T-cell (primary cell): ENCODE results near the gene ZNF628. TPM values are rescaled to one million over a fixed set of nuclear protein-coding genes. Genes with fewer than 3 reads are reported as not detected.

Experiments
- ATAC-seq, 4 experiments: fragments of 200-7000 bp in 3 of 4; fragments of 150-1000 bp in 1 of 4; cut with Tn5 transposase; replicated peaks in 1 of 4; 1 replicate in 3 of 4; 2 replicates in 1 of 4; pipeline ENCODE4 v1.10.0; 2021; ENCODE audit warnings: moderate library complexity in 3 of 4, mild to moderate bottlenecking in 2 of 4, moderate number of reproducible peaks in 1 of 4
- CTCF ChIA-PET, 2 donors: fragments of 300-600 bp; sonication (Branson Sonifier 250); formaldehyde crosslinking; loops; one replicate each; lab custom pipeline; 2022; ENCODE audit warnings: antibody characterized with exemption in 2 of 2; lab: Charles Lee
- POLR2A ChIA-PET, 2 donors: fragments of 300-600 bp; sonication (Branson Sonifier 250); formaldehyde crosslinking; loops; one replicate each; lab custom pipeline; 2022; ENCODE audit warnings: antibody characterized with exemption in 2 of 2; lab: Charles Lee
- DNase-seq, 35 experiments: peaks; one replicate each; pipeline versions ENCODE4 v3.0.0 to v3.0.0-alpha.2; 2013 to 2023
- H3K27ac ChIP-seq: one replicate; pipeline ENCODE4 v1.5.1; 2013; ENCODE audit warnings: low read length
- H3K27me3 ChIP-seq, 2 experiments: replicated peaks in 1 of 2; 1 replicate in 1 of 2; 2 replicates in 1 of 2; pipeline versions ENCODE4 v1.6.1 to v1.7.0; 2013; ENCODE audit warnings: low read length in 1 of 2, mixed read lengths in 1 of 2; ENCODE audit not compliant: control insufficient read depth in 2 of 2, insufficient read depth in 2 of 2; ENCODE audit errors: extremely low read depth in 1 of 2
- H3K36me3 ChIP-seq, 2 donors: 1 replicate in 1 of 2; 2 replicates in 1 of 2; pipeline versions ENCODE4 v1.6.1 to v1.7.0; 2013; ENCODE audit warnings: low read length in 1 of 2; ENCODE audit not compliant: control insufficient read depth in 2 of 2, insufficient read depth in 1 of 2; ENCODE audit errors: extremely low read depth in 1 of 2
- H3K4me1 ChIP-seq, 2 experiments: 1 replicate in 1 of 2; 2 replicates in 1 of 2; pipeline versions ENCODE4 v1.6.1 to v1.7.0; 2013; ENCODE audit warnings: low read length in 2 of 2, mixed read lengths in 1 of 2; ENCODE audit not compliant: insufficient read depth in 2 of 2, control insufficient read depth in 1 of 2; ENCODE audit errors: extremely low read depth in 1 of 2
- H3K4me3 ChIP-seq, 2 donors: 1 replicate in 1 of 2; 2 replicates in 1 of 2; pipeline versions ENCODE4 v1.5.1 to v1.7.0; 2013; ENCODE audit warnings: mild to moderate bottlenecking in 2 of 2, low read length in 1 of 2, moderate library complexity in 1 of 2; ENCODE audit not compliant: control insufficient read depth in 1 of 2; ENCODE audit errors: extremely low read depth in 1 of 2
- H3K9me3 ChIP-seq: 2 replicates; pipeline ENCODE4 v1.7.0; 2013
- H3K27ac Mint-ChIP-seq, 2 donors: one replicate each; pipeline ENCODE4 v1.8.0; 2020 to 2021; ENCODE audit warnings: mild to moderate bottlenecking in 2 of 2, mixed read lengths in 2 of 2
- H3K27me3 Mint-ChIP-seq, 2 donors: one replicate each; pipeline ENCODE4 v1.8.0; 2021 to 2022; ENCODE audit warnings: mixed read lengths in 2 of 2
- H3K36me3 Mint-ChIP-seq: one replicate; pipeline ENCODE4 v1.8.0; 2021; ENCODE audit warnings: mixed read lengths
- H3K4me1 Mint-ChIP-seq, 3 donors: one replicate each; pipeline ENCODE4 v1.8.0; 2020 to 2022; ENCODE audit warnings: mixed read lengths in 3 of 3, mild to moderate bottlenecking in 1 of 3
- H3K4me3 Mint-ChIP-seq, 3 donors: one replicate each; pipeline ENCODE4 v1.8.0; 2020 to 2022; ENCODE audit warnings: mild to moderate bottlenecking in 3 of 3, mixed read lengths in 3 of 3, moderate library complexity in 3 of 3
- H3K9me3 Mint-ChIP-seq, 3 donors: one replicate each; pipeline ENCODE4 v1.8.0; 2020 to 2022; ENCODE audit warnings: mixed read lengths in 3 of 3
- WGBS: methylation state at CpG from one replicate; pipeline ENCODE4 v1.1.5; 2013; ENCODE audit warnings: missing lambda C conversion rate; ENCODE audit not compliant: insufficient coverage; 5-methylcytosine and 5-hydroxymethylcytosine counted together
- total RNA-seq, 35 experiments: library from RNA in 6 of 35; stranded (reverse) in 6 of 35; fragments of 120-200 nt in 1 of 35; gene quantifications; one replicate each; pipeline versions ENCODE4 v1.2.1 to v1.2.4 and lab custom pipeline; 2013 to 2026

Gene ZNF628
- total RNA-seq, 5 donors from 2014 or later (not counting 1 experiment from before 2014, with no cell fraction given): 14.2 to 24.1 (median 16.2) TPM

DNA sequence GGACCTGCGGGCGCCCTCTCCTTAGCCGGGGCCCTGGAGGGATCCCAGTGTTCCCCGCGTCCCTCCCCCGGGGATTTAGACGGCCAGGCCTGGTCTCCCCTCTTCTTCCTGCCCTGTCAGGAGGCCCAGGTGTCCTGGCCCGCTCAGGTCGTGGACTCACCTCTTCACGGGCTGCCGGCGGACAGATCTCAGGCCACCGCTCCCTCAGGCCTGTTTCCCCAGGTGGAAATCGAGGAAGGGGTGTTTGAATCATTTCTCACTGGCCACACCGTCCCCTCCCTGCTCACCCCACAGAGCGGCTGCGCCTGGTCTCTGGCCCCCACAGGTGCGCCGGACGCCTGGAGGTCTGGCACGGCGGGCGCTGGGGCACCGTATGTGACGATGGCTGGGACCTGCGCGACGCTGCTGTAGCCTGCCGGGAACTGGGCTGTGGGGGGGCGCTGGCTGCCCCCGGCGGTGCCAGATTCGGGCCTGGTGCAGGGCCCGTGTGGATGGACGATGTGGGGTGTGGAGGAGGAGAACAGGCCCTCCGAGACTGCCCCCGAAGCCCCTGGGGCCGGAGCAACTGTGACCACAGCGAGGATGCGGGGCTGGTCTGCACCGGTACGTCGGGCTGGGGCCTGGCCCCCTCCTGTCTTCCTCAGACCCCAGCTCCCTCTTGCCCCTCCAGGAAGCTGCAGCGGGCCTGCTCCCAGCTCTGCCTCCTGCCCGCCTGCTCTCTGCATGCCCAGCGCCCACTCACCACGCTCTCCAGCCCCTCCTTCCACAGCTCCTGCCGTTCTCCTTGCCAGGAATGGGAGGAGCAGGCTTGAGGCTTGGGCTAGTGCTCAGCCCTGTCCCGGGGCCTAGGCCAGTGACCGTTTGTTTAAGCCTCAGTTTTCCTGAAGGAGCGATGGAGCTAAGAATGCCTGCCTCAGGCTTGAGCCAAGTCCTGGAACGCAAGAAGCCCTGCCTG, 14.3 kb downstream of the ZNF628 start:
- H3K9me3 Mint-ChIP-seq: no peaks in the 10 kb centered on the region
- H3K4me3 ChIP-seq: no peak overlapping the region
- ATAC-seq (no peak), DNase-seq (no peak)
- CTCF ChIA-PET: interaction anchor here in 1 of 2 donors (0.6 kb wide), 1 partner anchor 38 kb away, joined by 4 read pairs; no protein-coding TSS in a partner anchor
- no peaks in the 10 kb centered on the region for H3K9me3 ChIP-seq
- H3K36me3 Mint-ChIP-seq: no peaks in the 10 kb centered on the region
- H3K4me1 ChIP-seq: peaks cover 0 to 4% of the 10 kb centered on the region in 2 experiments
- H3K4me3 Mint-ChIP-seq: no peak overlapping the region
- POLR2A ChIA-PET: interaction anchor here in 1 of 2 donors (0.6 kb wide), 1 partner anchor 86 kb away, joined by 4 read pairs; no protein-coding TSS in a partner anchor
- peaks cover 0 to 49% of the 10 kb centered on the region in 2 experiments for H3K27me3 ChIP-seq
- H3K27me3 Mint-ChIP-seq: peaks cover 4 to 19% of the 10 kb centered on the region in 2 donors
- no peak overlapping the region for H3K27ac Mint-ChIP-seq
- no peaks in the 10 kb centered on the region for H3K36me3 ChIP-seq
- peaks cover 4 to 7% (median 6%) of the 10 kb centered on the region in 3 donors for H3K4me1 Mint-ChIP-seq
- 81% methylated on average over 40 of the region's 52 CpGs for WGBS
- no peak overlapping the region for H3K27ac ChIP-seq

DNA sequence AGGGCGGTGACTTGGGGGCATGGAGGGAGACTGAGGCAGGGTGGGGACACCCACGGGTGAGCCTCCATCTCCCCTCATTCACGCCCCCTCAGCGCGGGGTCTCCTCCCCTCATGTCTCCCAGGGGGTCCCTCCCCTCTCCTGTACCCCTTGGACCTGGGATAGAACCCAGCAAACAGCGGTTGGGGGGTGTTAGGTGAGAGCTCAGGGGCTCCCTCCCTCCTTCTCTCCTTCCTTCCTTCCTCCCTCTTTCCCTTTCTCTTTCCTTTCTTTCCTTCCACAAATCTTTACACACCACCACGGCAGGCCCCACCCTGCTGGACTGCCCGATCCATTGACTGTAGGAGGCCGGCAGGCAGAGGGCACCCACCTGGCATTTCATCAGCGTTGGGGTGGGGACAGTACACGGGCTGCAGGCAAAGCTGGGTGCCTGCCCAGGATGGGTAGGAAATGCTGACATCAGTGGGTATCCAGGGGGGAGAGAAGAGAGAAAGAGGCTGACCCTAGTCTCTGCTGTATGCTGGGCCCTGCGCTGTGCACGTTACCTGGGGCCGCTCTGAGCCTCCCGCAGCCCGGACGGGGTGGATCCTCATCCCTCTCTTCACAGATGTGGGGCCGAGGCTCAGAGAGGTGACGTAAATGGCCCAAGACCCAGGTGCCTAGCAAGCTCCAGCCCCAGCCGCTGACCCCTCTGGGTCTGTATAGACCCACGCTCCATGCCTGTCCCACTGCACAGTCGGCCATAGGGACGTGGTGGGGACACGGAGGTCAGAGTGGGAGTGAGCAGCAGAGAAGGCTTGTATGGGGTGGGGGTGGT, 15.3 kb downstream of the ZNF628 start:
- Mint-ChIP-seq H3K36me3 (no peaks in the 10 kb centered on the region), H3K27me3 (peaks cover 4 to 19% of the 10 kb centered on the region in 2 donors), H3K4me3 (no peak overlapping the region), H3K9me3 (no peaks in the 10 kb centered on the region), H3K27ac (no peak overlapping the region), H3K4me1 (peaks cover 0 to 3% (median 0%) of the 10 kb centered on the region in 3 donors)
- Histone ChIP-seq H3K27ac (no peak overlapping the region), H3K4me1 (peaks cover 0 to 3% of the 10 kb centered on the region in 2 experiments), H3K4me3 (no peak overlapping the region), H3K27me3 (peaks cover 0 to 49% of the 10 kb centered on the region in 2 experiments), H3K9me3 (no peaks in the 10 kb centered on the region), H3K36me3 (no peaks in the 10 kb centered on the region)
- ChIA-PET CTCF (interaction anchor here in 1 of 2 donors (0.6 kb wide), 1 partner anchor 39 kb away, joined by 4 read pairs; no protein-coding TSS in a partner anchor), POLR2A (no interaction called here)
- 83% methylated on average over 9 of the region's 24 CpGs for WGBS
- DNase-seq (no peak), ATAC-seq (no peak)

GRCh38 chr19:55492362-55492944, 16.0 kb downstream of the ZNF628 start:
- H3K4me1 ChIP-seq: peaks cover 0 to 3% of the 10 kb centered on the region in 2 experiments
- ATAC-seq: no peak
- no peaks in the 10 kb centered on the region for H3K36me3 ChIP-seq
- no peak overlapping the region for H3K27ac Mint-ChIP-seq
- ChIA-PET POLR2A (no interaction called here), CTCF (no interaction called here)
- H3K27ac ChIP-seq: no peak overlapping the region
- H3K4me3 ChIP-seq: no peak overlapping the region
- H3K4me3 Mint-ChIP-seq: no peak overlapping the region
- peaks cover 0 to 49% of the 10 kb centered on the region in 2 experiments for H3K27me3 ChIP-seq
- H3K36me3 Mint-ChIP-seq: no peaks in the 10 kb centered on the region
- DNase-seq: no peak
- H3K9me3 ChIP-seq: no peaks in the 10 kb centered on the region
- no peaks in the 10 kb centered on the region for H3K9me3 Mint-ChIP-seq
- 34% methylated on average over 4 of the region's 12 CpGs for WGBS
- H3K4me1 Mint-ChIP-seq: peaks cover 0 to 3% (median 0%) of the 10 kb centered on the region in 3 donors
- peaks cover 4 to 19% of the 10 kb centered on the region in 2 donors for H3K27me3 Mint-ChIP-seq

GRCh38 chr19:55493052-55493644, 16.7 kb downstream of the ZNF628 start:
- Histone ChIP-seq H3K9me3 (no peaks in the 10 kb centered on the region), H3K4me3 (no peak overlapping the region), H3K4me1 (peaks cover 0 to 3% of the 10 kb centered on the region in 2 experiments), H3K36me3 (no peaks in the 10 kb centered on the region), H3K27ac (no peak overlapping the region), H3K27me3 (peaks cover 0 to 49% of the 10 kb centered on the region in 2 experiments)
- Mint-ChIP-seq H3K36me3 (no peaks in the 10 kb centered on the region), H3K27ac (no peak overlapping the region), H3K4me3 (no peak overlapping the region), H3K27me3 (peaks cover 4 to 19% of the 10 kb centered on the region in 2 donors), H3K9me3 (no peaks in the 10 kb centered on the region), H3K4me1 (peaks cover 0 to 3% (median 0%) of the 10 kb centered on the region in 3 donors)
- DNase-seq (no peak), ATAC-seq (no peak)
- CTCF ChIA-PET: no interaction called here
- WGBS: 74% methylated on average over 4 of the region's 18 CpGs
- POLR2A ChIA-PET: no interaction called here

DNA sequence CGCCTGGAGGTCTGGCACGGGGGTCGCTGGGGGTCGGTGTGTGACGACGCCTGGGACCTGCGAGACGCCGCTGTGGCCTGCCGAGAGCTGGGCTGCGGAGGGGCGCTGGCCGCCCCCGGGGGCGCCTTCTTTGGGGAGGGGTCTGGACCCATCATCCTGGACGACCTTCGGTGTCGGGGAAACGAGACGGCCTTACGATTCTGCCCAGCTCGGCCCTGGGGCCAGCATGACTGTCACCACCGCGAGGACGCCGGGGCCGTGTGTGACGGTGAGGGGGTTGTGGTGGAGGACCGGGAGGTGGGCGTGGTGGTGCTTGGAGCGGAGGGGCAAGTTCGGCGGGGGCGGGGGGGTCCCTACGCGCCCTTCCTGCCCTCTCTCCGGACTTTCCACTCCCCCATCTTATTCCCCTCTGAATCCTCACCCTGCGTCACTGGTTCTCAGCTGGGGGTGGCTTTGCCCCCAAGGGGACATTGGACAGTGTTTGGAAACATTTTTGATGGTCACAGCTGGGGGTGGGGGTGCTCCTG, 17.3 kb downstream of the ZNF628 start:
- WGBS: 82% methylated on average over 13 of the region's 38 CpGs

More for the DNA sequence above, 17.3 kb downstream of the ZNF628 start:
- peak overlapping the region in 1 of 3 donors; percentile 45 for H3K4me3 Mint-ChIP-seq
- DNase-seq: no peak
- no peaks in the 10 kb centered on the region for H3K36me3 Mint-ChIP-seq
- no peak for ATAC-seq
- no peak overlapping the region for H3K27ac ChIP-seq
- H3K4me1 ChIP-seq: peaks cover 0 to 3% of the 10 kb centered on the region in 2 experiments
- ChIA-PET POLR2A (no interaction called here), CTCF (no interaction called here)
- peaks cover 0 to 3% (median 0%) of the 10 kb centered on the region in 3 donors for H3K4me1 Mint-ChIP-seq
- H3K9me3 Mint-ChIP-seq: no peaks in the 10 kb centered on the region
- H3K27me3 Mint-ChIP-seq: peaks cover 4 to 19% of the 10 kb centered on the region in 2 donors
- no peak overlapping the region for H3K4me3 ChIP-seq
- H3K9me3 ChIP-seq: no peaks in the 10 kb centered on the region
- no peak overlapping the region for H3K27ac Mint-ChIP-seq
- no peaks in the 10 kb centered on the region for H3K36me3 ChIP-seq
- peaks cover 0 to 49% of the 10 kb centered on the region in 2 experiments for H3K27me3 ChIP-seq
